GM12891 (cell line): Measurements from ENCODE around the gene ZNF135.

Experiments
- POLR2A ChIP-seq: IDR thresholded peaks from 2 replicates; pipeline ENCODE4 v1.6.1; 2011; ENCODE audit warnings: low read depth, low read length, control low read depth
- POLR2AphosphoS5 ChIP-seq: IDR thresholded peaks from 2 replicates; pipeline ENCODE4 v1.6.1; 2011; ENCODE audit warnings: low read depth, low read length, control low read depth
- SPI1 ChIP-seq: IDR thresholded peaks from 2 replicates; pipeline ENCODE4 v1.6.1; 2011; ENCODE audit warnings: low read depth, low read length, control low read depth
- TAF1 ChIP-seq: IDR thresholded peaks from 2 replicates; pipeline ENCODE4 v1.6.1; 2011; ENCODE audit warnings: low read depth, low read length, control low read depth

- TF ChIP-seq POLR2AphosphoS5 (no peak), SPI1 (no peak), TAF1 (no peak), POLR2A (no peak)
Measured at GRCh38 chr19:58056861-58057260, 2.2 kb upstream of the ZNF135 start.
